ENCODE data around the gene IGIP. TPM values are rescaled to one million over a fixed set of nuclear protein-coding genes. Genes with fewer than 3 reads are reported as not detected.

The IGIP gene
- total and polyA plus RNA-seq, 9 donors = 2.9 to 5.7 (median 4.0) TPM

GRCh38 chr5:140136624-140137023 is 10.9 kb downstream of the IGIP start:
- Histone ChIP-seq H3K36me3 (ENCODE audit: control insufficient read depth, insufficient read depth, low read length) (no peaks in the 10 kb centered on the region), H3K4me1 (ENCODE audit: control insufficient read depth, insufficient read depth, low read length) (no peaks in the 10 kb centered on the region), H3K27ac (ENCODE audit: low read length) (no peak overlapping the region), H3K27me3 (ENCODE audit: control insufficient read depth, insufficient read depth, low read length) (no peaks in the 10 kb centered on the region), H3K4me3 (ENCODE audit: low read length) (no peak overlapping the region), H3K9me3 (replicated peaks; ENCODE audit: control insufficient read depth, low read depth, low read length) (no peaks in the 10 kb centered on the region)
- no peak for DNase-seq
- WGBS (ENCODE audit: insufficient coverage) = 78% methylated on average over 1 of the region's 1 CpG

GRCh38 chr5:140140435-140140834 is 14.7 kb downstream of the IGIP start:
- no peak for DNase-seq
- Histone ChIP-seq H3K27me3 (ENCODE audit: control insufficient read depth, insufficient read depth, low read length) (peaks cover 14% of the 10 kb centered on the region), H3K9me3 (replicated peaks; ENCODE audit: control insufficient read depth, low read depth, low read length) (no peaks in the 10 kb centered on the region), H3K4me3 (ENCODE audit: low read length) (no peak overlapping the region), H3K36me3 (ENCODE audit: control insufficient read depth, insufficient read depth, low read length) (no peaks in the 10 kb centered on the region), H3K4me1 (ENCODE audit: control insufficient read depth, insufficient read depth, low read length) (peaks cover under 1% of the 10 kb centered on the region), H3K27ac (ENCODE audit: low read length) (no peak overlapping the region)
- 96% methylated on average over 2 of the region's 3 CpGs for WGBS (ENCODE audit: insufficient coverage)

DNA sequence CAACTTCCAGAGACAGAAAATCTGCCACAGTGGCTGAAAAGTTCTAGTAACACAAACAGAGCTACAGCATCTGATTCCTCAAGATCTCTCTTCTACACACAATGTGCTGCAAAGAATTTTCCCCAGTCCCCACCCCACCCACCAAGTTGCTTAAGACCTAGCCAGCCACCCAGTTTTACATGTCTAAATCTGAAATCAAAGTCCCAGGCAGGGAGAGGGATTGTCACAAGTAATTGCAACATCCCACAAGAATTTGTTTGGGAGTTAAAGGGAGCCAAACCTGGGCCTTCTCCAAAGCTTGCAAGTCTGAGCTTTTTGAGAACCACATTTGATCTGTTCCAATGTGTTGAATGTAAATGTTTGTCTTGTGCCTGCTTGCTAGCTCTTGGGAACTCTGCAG is 15.5 kb downstream of the IGIP start:
- Histone ChIP-seq H3K27me3 (ENCODE audit: control insufficient read depth, insufficient read depth, low read length) (peaks cover 22% of the 10 kb centered on the region), H3K4me1 (ENCODE audit: control insufficient read depth, insufficient read depth, low read length) (peaks cover 7% of the 10 kb centered on the region), H3K36me3 (ENCODE audit: control insufficient read depth, insufficient read depth, low read length) (no peaks in the 10 kb centered on the region), H3K9me3 (replicated peaks; ENCODE audit: control insufficient read depth, low read depth, low read length) (no peaks in the 10 kb centered on the region), H3K27ac (ENCODE audit: low read length) (no peak overlapping the region), H3K4me3 (ENCODE audit: low read length) (no peak overlapping the region)
- no peak for DNase-seq

GRCh38 chr5:140142246-140142645 is 16.5 kb downstream of the IGIP start:
- H3K36me3 ChIP-seq (ENCODE audit: control insufficient read depth, insufficient read depth, low read length) = no peaks in the 10 kb centered on the region
- DNase-seq = no peak
- 64% methylated on average over 4 of the region's 5 CpGs for WGBS (ENCODE audit: insufficient coverage)
- H3K4me1 ChIP-seq (ENCODE audit: control insufficient read depth, insufficient read depth, low read length) = peaks cover 10% of the 10 kb centered on the region
- H3K27ac ChIP-seq (ENCODE audit: low read length) = no peak overlapping the region
- no peaks in the 10 kb centered on the region for H3K9me3 ChIP-seq (replicated peaks; ENCODE audit: control insufficient read depth, low read depth, low read length)
- H3K27me3 ChIP-seq (ENCODE audit: control insufficient read depth, insufficient read depth, low read length) = peaks cover 30% of the 10 kb centered on the region
- no peak overlapping the region for H3K4me3 ChIP-seq (ENCODE audit: low read length)

- no peak for DNase-seq
- 85% methylated on average over 6 of the region's 7 CpGs for WGBS (ENCODE audit: insufficient coverage)
- Histone ChIP-seq H3K27ac (ENCODE audit: low read length) (no peak overlapping the region), H3K9me3 (replicated peaks; ENCODE audit: control insufficient read depth, low read depth, low read length) (no peaks in the 10 kb centered on the region), H3K36me3 (ENCODE audit: control insufficient read depth, insufficient read depth, low read length) (no peaks in the 10 kb centered on the region), H3K4me3 (ENCODE audit: low read length) (no peak overlapping the region), H3K27me3 (ENCODE audit: control insufficient read depth, insufficient read depth, low read length) (peaks cover 36% of the 10 kb centered on the region), H3K4me1 (ENCODE audit: control insufficient read depth, insufficient read depth, low read length) (peaks cover 10% of the 10 kb centered on the region)
These were observed 17.1 kb downstream of the IGIP start for GRCh38 chr5:140142856-140143255.

- DNase-seq = no peak
These were observed 18.0 kb downstream of the IGIP start for GRCh38 chr5:140143521-140144258.

GRCh38 chr5:140145256-140145655 is 19.5 kb downstream of the IGIP start:
- DNase-seq = no peak
- 60% methylated on average over 1 of the region's 3 CpGs for WGBS (ENCODE audit: insufficient coverage)
- peaks cover 10% of the 10 kb centered on the region for H3K4me1 ChIP-seq (ENCODE audit: control insufficient read depth, insufficient read depth, low read length)
- no peak overlapping the region for H3K4me3 ChIP-seq (ENCODE audit: low read length)
- peaks cover 44% of the 10 kb centered on the region for H3K27me3 ChIP-seq (ENCODE audit: control insufficient read depth, insufficient read depth, low read length)
- no peaks in the 10 kb centered on the region for H3K36me3 ChIP-seq (ENCODE audit: control insufficient read depth, insufficient read depth, low read length)
- H3K27ac ChIP-seq (ENCODE audit: low read length) = no peak overlapping the region
- H3K9me3 ChIP-seq (replicated peaks; ENCODE audit: control insufficient read depth, low read depth, low read length) = no peaks in the 10 kb centered on the region

More at GRCh38 chr5:140143521-140144258, 18.0 kb downstream of the IGIP start:
- Histone ChIP-seq H3K4me1 (ENCODE audit: control insufficient read depth, insufficient read depth, low read length) (peaks cover 10% of the 10 kb centered on the region), H3K27ac (ENCODE audit: low read length) (no peak overlapping the region), H3K9me3 (replicated peaks; ENCODE audit: control insufficient read depth, low read depth, low read length) (no peaks in the 10 kb centered on the region), H3K36me3 (ENCODE audit: control insufficient read depth, insufficient read depth, low read length) (no peaks in the 10 kb centered on the region), H3K27me3 (ENCODE audit: control insufficient read depth, insufficient read depth, low read length) (peaks cover 44% of the 10 kb centered on the region), H3K4me3 (ENCODE audit: low read length) (no peak overlapping the region)
- no CpG with 5 or more reads among the region's 3 CpGs for WGBS (ENCODE audit: insufficient coverage)

- Histone ChIP-seq H3K36me3 (ENCODE audit: control insufficient read depth, insufficient read depth, low read length) (no peaks in the 10 kb centered on the region), H3K27ac (ENCODE audit: low read length) (no peak overlapping the region), H3K9me3 (replicated peaks; ENCODE audit: control insufficient read depth, low read depth, low read length) (no peaks in the 10 kb centered on the region), H3K4me1 (ENCODE audit: control insufficient read depth, insufficient read depth, low read length) (peaks cover 10% of the 10 kb centered on the region), H3K4me3 (ENCODE audit: low read length) (peak overlapping the region; percentile 31), H3K27me3 (ENCODE audit: control insufficient read depth, insufficient read depth, low read length) (peaks cover 44% of the 10 kb centered on the region)
- DNase-seq = peak; percentile 73
- WGBS (ENCODE audit: insufficient coverage) = 3% methylated on average over 50 of the region's 64 CpGs
These were observed 20.2 kb downstream of the IGIP start for GRCh38 chr5:140145818-140146522.

DNA sequence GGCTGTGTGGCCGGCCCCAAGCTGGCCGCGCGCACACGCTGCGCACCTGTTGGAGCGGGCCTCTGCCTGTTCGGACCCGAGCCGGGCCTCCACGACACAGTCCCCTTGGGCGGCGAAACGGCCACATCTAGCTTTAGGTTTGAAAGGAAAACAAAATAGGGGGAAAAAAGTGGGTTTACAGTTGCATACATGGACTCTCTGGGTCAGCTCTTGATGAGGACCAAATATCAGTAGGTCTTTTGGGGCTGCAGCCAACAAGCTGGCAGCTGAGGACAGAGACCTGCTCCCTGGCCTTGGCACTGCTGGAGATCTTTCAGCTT is 20.7 kb downstream of the IGIP start:
- H3K4me1 ChIP-seq (ENCODE audit: control insufficient read depth, insufficient read depth, low read length) = peaks cover 10% of the 10 kb centered on the region
- H3K4me3 ChIP-seq (ENCODE audit: low read length) = no peak overlapping the region
- no peaks in the 10 kb centered on the region for H3K9me3 ChIP-seq (replicated peaks; ENCODE audit: control insufficient read depth, low read depth, low read length)
- no peak overlapping the region for H3K27ac ChIP-seq (ENCODE audit: low read length)
- DNase-seq = no peak
- WGBS (ENCODE audit: insufficient coverage) = 10% methylated on average over 12 of the region's 14 CpGs
- peaks cover 44% of the 10 kb centered on the region for H3K27me3 ChIP-seq (ENCODE audit: control insufficient read depth, insufficient read depth, low read length)
- no peaks in the 10 kb centered on the region for H3K36me3 ChIP-seq (ENCODE audit: control insufficient read depth, insufficient read depth, low read length)

DNA sequence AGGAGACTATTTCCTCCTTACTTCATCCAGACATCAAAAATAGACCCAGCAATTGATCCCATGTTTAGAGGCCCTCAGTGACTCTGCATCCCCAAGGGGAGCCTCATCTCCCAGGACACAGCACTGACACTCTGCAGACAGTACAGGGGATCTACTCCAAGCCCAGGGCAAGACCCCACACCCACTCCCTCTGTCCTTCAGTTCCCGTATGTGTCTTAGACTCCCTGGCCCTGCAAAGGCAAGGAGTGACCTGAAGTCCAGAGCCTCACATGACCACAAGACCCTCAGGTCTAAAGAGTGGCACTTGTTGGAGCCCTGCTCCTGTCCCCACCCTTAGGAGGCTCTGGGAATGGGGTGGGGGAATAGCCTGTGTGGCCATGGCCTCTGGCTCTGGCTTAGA is 21.7 kb downstream of the IGIP start:
- Histone ChIP-seq H3K4me1 (ENCODE audit: control insufficient read depth, insufficient read depth, low read length) (peaks cover 18% of the 10 kb centered on the region), H3K27me3 (ENCODE audit: control insufficient read depth, insufficient read depth, low read length) (peaks cover 50% of the 10 kb centered on the region), H3K27ac (ENCODE audit: low read length) (no peak overlapping the region), H3K4me3 (ENCODE audit: low read length) (no peak overlapping the region), H3K36me3 (ENCODE audit: control insufficient read depth, insufficient read depth, low read length) (no peaks in the 10 kb centered on the region), H3K9me3 (replicated peaks; ENCODE audit: control insufficient read depth, low read depth, low read length) (no peaks in the 10 kb centered on the region)
- 60% methylated on average over 1 of the region's 1 CpG for WGBS (ENCODE audit: insufficient coverage)
- no peak for DNase-seq
